ENCODE results near the gene CCDC179.

DNA sequence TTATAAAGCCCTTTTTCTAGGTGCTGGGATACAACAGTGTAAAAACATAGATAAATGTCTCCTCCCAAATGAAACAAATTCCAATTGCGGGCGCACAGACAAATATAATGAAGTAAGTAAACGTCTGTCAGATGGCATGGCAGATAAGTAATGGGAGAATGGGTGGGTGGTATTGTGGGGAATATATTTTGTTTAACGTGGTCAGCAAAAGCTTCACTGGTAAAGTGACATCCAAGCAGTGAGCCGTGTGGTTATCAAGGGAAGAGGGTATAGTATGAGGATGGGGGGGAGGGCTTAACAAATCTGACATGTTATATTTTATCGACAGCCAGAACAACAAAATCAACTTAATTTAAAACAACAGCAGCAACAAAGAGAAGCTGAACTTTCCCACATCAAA, 31.9 kb downstream of the CCDC179 start:
- TF ChIP-seq, protein P1, sequence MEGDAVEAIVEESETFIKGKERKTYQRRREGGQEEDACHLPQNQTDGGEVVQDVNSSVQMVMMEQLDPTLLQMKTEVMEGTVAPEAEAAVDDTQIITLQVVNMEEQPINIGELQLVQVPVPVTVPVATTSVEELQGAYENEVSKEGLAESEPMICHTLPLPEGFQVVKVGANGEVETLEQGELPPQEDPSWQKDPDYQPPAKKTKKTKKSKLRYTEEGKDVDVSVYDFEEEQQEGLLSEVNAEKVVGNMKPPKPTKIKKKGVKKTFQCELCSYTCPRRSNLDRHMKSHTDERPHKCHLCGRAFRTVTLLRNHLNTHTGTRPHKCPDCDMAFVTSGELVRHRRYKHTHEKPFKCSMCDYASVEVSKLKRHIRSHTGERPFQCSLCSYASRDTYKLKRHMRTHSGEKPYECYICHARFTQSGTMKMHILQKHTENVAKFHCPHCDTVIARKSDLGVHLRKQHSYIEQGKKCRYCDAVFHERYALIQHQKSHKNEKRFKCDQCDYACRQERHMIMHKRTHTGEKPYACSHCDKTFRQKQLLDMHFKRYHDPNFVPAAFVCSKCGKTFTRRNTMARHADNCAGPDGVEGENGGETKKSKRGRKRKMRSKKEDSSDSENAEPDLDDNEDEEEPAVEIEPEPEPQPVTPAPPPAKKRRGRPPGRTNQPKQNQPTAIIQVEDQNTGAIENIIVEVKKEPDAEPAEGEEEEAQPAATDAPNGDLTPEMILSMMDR (IDR thresholded peaks at IDR 0.05) = no peak
- TF ChIP-seq ZC3H11A (IDR thresholded peaks at IDR 0.05) = no peak
- TF ChIP-seq EP300 (IDR thresholded peaks at IDR 0.05) = no peak
- TF ChIP-seq BHLHE40 (IDR thresholded peaks at IDR 0.05; ENCODE audit: low read depth, low read length) = no peak
- TF ChIP-seq SMC3 (IDR thresholded peaks at IDR 0.05) = no peak
- no peak for TF ChIP-seq POLR2A (IDR thresholded peaks at IDR 0.05; ENCODE audit: low read length)
- no peak for TF ChIP-seq CHD2 (IDR thresholded peaks at IDR 0.05; ENCODE audit: low read length, partially characterized antibody)
- TF ChIP-seq RFX5 (IDR thresholded peaks at IDR 0.05) = no peak
- TF ChIP-seq, protein P2, sequence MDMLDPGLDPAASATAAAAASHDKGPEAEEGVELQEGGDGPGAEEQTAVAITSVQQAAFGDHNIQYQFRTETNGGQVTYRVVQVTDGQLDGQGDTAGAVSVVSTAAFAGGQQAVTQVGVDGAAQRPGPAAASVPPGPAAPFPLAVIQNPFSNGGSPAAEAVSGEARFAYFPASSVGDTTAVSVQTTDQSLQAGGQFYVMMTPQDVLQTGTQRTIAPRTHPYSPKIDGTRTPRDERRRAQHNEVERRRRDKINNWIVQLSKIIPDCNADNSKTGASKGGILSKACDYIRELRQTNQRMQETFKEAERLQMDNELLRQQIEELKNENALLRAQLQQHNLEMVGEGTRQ (IDR thresholded peaks at IDR 0.05) = no peak
- TF ChIP-seq, protein P3, sequence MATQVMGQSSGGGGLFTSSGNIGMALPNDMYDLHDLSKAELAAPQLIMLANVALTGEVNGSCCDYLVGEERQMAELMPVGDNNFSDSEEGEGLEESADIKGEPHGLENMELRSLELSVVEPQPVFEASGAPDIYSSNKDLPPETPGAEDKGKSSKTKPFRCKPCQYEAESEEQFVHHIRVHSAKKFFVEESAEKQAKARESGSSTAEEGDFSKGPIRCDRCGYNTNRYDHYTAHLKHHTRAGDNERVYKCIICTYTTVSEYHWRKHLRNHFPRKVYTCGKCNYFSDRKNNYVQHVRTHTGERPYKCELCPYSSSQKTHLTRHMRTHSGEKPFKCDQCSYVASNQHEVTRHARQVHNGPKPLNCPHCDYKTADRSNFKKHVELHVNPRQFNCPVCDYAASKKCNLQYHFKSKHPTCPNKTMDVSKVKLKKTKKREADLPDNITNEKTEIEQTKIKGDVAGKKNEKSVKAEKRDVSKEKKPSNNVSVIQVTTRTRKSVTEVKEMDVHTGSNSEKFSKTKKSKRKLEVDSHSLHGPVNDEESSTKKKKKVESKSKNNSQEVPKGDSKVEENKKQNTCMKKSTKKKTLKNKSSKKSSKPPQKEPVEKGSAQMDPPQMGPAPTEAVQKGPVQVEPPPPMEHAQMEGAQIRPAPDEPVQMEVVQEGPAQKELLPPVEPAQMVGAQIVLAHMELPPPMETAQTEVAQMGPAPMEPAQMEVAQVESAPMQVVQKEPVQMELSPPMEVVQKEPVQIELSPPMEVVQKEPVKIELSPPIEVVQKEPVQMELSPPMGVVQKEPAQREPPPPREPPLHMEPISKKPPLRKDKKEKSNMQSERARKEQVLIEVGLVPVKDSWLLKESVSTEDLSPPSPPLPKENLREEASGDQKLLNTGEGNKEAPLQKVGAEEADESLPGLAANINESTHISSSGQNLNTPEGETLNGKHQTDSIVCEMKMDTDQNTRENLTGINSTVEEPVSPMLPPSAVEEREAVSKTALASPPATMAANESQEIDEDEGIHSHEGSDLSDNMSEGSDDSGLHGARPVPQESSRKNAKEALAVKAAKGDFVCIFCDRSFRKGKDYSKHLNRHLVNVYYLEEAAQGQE (IDR thresholded peaks at IDR 0.05) = no peak
- TF ChIP-seq MAZ (IDR thresholded peaks at IDR 0.05; ENCODE audit: borderline replicate concordance, low read depth, low read length) = no peak
- no peak for TF ChIP-seq ZFP36 (IDR thresholded peaks at IDR 0.05; ENCODE audit: borderline replicate concordance, partially characterized antibody)
- no peak for TF ChIP-seq JUNB (IDR thresholded peaks at IDR 0.05)

All from A549 (cell line).